K562 (cell line): ENCODE results near the gene SNX4. TPM values are rescaled to one million over a fixed set of nuclear protein-coding genes. Genes with fewer than 3 reads are reported as not detected.

Source experiments
- BDP1 ChIP-seq: IDR thresholded peaks from 3 replicates; pipeline ENCODE4 v1.6.1; 2011; ENCODE audit not compliant: insufficient read length, insufficient read depth
- EHMT2 ChIP-seq: fragments of 450-650 bp; IDR thresholded peaks from 2 replicates; pipeline ENCODE4 v1.6.1; 2018; ENCODE audit warnings: antibody characterized with exemption
- ETS1 ChIP-seq: conservative IDR thresholded peaks from 2 replicates; pipeline ENCODE4 v1.6.1; 2011; ENCODE audit warnings: low read depth, mild to moderate bottlenecking, low read length; ENCODE audit not compliant: control insufficient read depth
- EZH2 ChIP-seq: IDR thresholded peaks from 2 replicates; pipeline ENCODE4 v1.6.1; 2012; ENCODE audit warnings: low read depth, mild to moderate bottlenecking, inconsistent platforms, low read length, borderline replicate concordance
- FOXA1 ChIP-seq: fragments of 450-650 bp; IDR thresholded peaks from 2 replicates; pipeline ENCODE4 v1.6.1; 2016; ENCODE audit warnings: mild to moderate bottlenecking, borderline replicate concordance
- FUS ChIP-seq: fragments of 200-400 bp; formaldehyde crosslinking; optimal IDR thresholded peaks from 2 replicates; pipeline ENCODE3; 2017; ENCODE audit warnings: low read depth, low read length
- HDAC2 ChIP-seq: fragments of 450-650 bp; IDR thresholded peaks from 2 replicates; pipeline ENCODE4 v1.6.1; 2016; ENCODE audit warnings: mild to moderate bottlenecking
- KLF1 ChIP-seq: fragments of 450-650 bp; IDR thresholded peaks from 2 replicates; pipeline ENCODE4 v1.6.1; 2016; ENCODE audit warnings: missing genetic modification characterization, missing compliant biosample characterization
- LARP7 ChIP-seq: fragments of 450-650 bp; IDR thresholded peaks from 2 replicates; pipeline ENCODE4 v1.6.1; 2016
- MAX ChIP-seq: sonication (generic); formaldehyde crosslinking; IDR thresholded peaks from 2 replicates; pipeline ENCODE4 v1.9.0; 2022; ENCODE audit warnings: mild to moderate bottlenecking, missing genetic modification reagents
- NCOA6 ChIP-seq: fragments of 450-650 bp; IDR thresholded peaks from 2 replicates; pipeline ENCODE4 v1.6.1; 2017; ENCODE audit warnings: mild to moderate bottlenecking
- NEUROD1 ChIP-seq: fragments of 150-350 bp; IDR thresholded peaks from 2 replicates; pipeline ENCODE4 v1.6.1; 2014; ENCODE audit warnings: borderline replicate concordance, low read length, low read depth; ENCODE audit not compliant: partially characterized antibody
- NFE2L1 ChIP-seq: fragments of 450-650 bp; IDR thresholded peaks from 2 replicates; pipeline ENCODE4 v1.6.1; 2016; ENCODE audit warnings: missing genetic modification characterization, low read depth, mild to moderate bottlenecking, missing compliant biosample characterization, moderate library complexity, borderline replicate concordance
- PCBP2 ChIP-seq: fragments of 200-400 bp; formaldehyde crosslinking; IDR thresholded peaks from 2 replicates; pipeline ENCODE4 v1.6.1; 2018; ENCODE audit warnings: low read length, low read depth, mild to moderate bottlenecking, moderate library complexity; ENCODE audit not compliant: poor library complexity, severe bottlenecking
- POLR3G ChIP-seq: IDR thresholded peaks from 2 replicates; pipeline ENCODE4 v1.6.1; 2011; ENCODE audit not compliant: insufficient read length, insufficient replicate concordance; ENCODE audit errors: extremely low read depth
- RAD21 ChIP-seq, 2 experiments: fragments of 250-450 bp in 1 of 2; fragments of 450-650 bp in 1 of 2; sonication (Bioruptor Pico) in 1 of 2; formaldehyde crosslinking in 1 of 2; IDR thresholded peaks in 1 of 2; conservative IDR thresholded peaks in 1 of 2; 2 replicates each; pipeline versions ENCODE4 v1.4.0 to v1.8.0; 2020 to 2022; ENCODE audit warnings: mild to moderate bottlenecking in 2 of 2, moderate library complexity in 1 of 2
- RB1 ChIP-seq: fragments of 450-650 bp; IDR thresholded peaks from 2 replicates; pipeline ENCODE4 v1.6.1; 2017; ENCODE audit warnings: low read depth, mild to moderate bottlenecking
- RBM14 ChIP-seq: fragments of 200-400 bp; formaldehyde crosslinking; IDR thresholded peaks from 2 replicates; pipeline ENCODE4 v1.6.1; 2018; ENCODE audit warnings: low read depth, mild to moderate bottlenecking, low read length, moderate library complexity, borderline replicate concordance; ENCODE audit not compliant: insufficient read depth
- RBM39 ChIP-seq: fragments of 200-400 bp; formaldehyde crosslinking; optimal IDR thresholded peaks from 2 replicates; pipeline ENCODE3; 2018; ENCODE audit warnings: low read depth, low read length
- SIRT6 ChIP-seq: IDR thresholded peaks from one replicate; pipeline ENCODE4 v1.6.1; 2012; ENCODE audit warnings: low read depth, mild to moderate bottlenecking, control low read depth, inconsistent platforms, low read length, moderate library complexity
- SMARCE1 ChIP-seq: fragments of 450-650 bp; IDR thresholded peaks from 2 replicates; pipeline ENCODE4 v1.7.1; 2016; ENCODE audit warnings: mild to moderate bottlenecking
- TAF7 ChIP-seq: fragments of 450-650 bp; IDR thresholded peaks from 2 replicates; pipeline ENCODE4 v1.6.1; 2016; ENCODE audit warnings: missing genetic modification characterization, missing compliant biosample characterization
- ZNF274 ChIP-seq: IDR thresholded peaks from 2 replicates; pipeline ENCODE4 v1.6.1; 2011; ENCODE audit warnings: low read depth, mild to moderate bottlenecking, low read length, moderate library complexity, borderline replicate concordance
- ZNF583 ChIP-seq: fragments of 250-450 bp; sonication (Bioruptor Pico); IDR thresholded peaks from 2 replicates; pipeline ENCODE4 v1.4.0; 2020
- ZNF644 ChIP-seq: fragments of 200-800 bp; sonication (Bioruptor generic); IDR thresholded peaks from 2 replicates; pipeline ENCODE4 v1.6.1; 2016; ENCODE audit warnings: low read depth, missing genetic modification characterization, missing compliant biosample characterization
- ZNF75A ChIP-seq: fragments of 450-650 bp; formaldehyde crosslinking; IDR thresholded peaks from 2 replicates; pipeline ENCODE4 v1.4.0; 2020; ENCODE audit warnings: mild to moderate bottlenecking
- ZNF77 ChIP-seq: fragments of 250-450 bp; sonication (Bioruptor Pico); IDR thresholded peaks from 2 replicates; pipeline ENCODE4 v1.5.0; 2020
- ZNF79 ChIP-seq: fragments of 250-450 bp; sonication (Bioruptor Pico); IDR thresholded peaks from 2 replicates; pipeline ENCODE4 v1.4.0; 2020; ENCODE audit warnings: low read depth, mild to moderate bottlenecking, moderate library complexity
- polyA plus RNA-seq, 8 experiments: library from polyadenylated mRNA; depleted of rRNA in 4 of 8; stranded (reverse) in 5 of 8; unstranded in 3 of 8; fragments of >200 nt; fragmentation: Nextera tagmentation in 2 of 8; fragmentation: Illumina TruSeq in 1 of 8; extraction: Ambion mirVana in 2 of 8; extraction: Trizol in 1 of 8; gene quantifications; 2 replicates each; pipeline versions ENCODE4 v1.2.1 to v1.2.3, GENCODE V29; 2011 to 2014; ENCODE audit warnings: inconsistent platforms in 1 of 8, missing spikeins in 1 of 8
- total RNA-seq, 7 experiments: library from RNA; depleted of rRNA in 6 of 7; stranded (reverse); fragments of >200 nt in 6 of 7; fragmentation: Illumina TruSeq in 2 of 7; extraction: Trizol in 2 of 7; gene quantifications; 2 replicates each; pipeline versions ENCODE4 v1.2.1 to v1.2.3, GENCODE V29; 2011 to 2021; ENCODE audit warnings: low replicate concordance in 1 of 7
- TF ChIP-seq, protein P1 (sequence below): fragments of 250-450 bp; sonication (Bioruptor Pico); IDR thresholded peaks from 2 replicates; pipeline ENCODE4 v1.9.0; 2021; ENCODE audit warnings: mild to moderate bottlenecking, inconsistent platforms

The SNX4 gene
- total and polyA plus RNA-seq, 9 of the 15 experiments (the other 6 are each of a cell fraction or from before 2014, with no cell fraction given) = 11.4 to 40.3 (median 30.0) TPM

DNA sequence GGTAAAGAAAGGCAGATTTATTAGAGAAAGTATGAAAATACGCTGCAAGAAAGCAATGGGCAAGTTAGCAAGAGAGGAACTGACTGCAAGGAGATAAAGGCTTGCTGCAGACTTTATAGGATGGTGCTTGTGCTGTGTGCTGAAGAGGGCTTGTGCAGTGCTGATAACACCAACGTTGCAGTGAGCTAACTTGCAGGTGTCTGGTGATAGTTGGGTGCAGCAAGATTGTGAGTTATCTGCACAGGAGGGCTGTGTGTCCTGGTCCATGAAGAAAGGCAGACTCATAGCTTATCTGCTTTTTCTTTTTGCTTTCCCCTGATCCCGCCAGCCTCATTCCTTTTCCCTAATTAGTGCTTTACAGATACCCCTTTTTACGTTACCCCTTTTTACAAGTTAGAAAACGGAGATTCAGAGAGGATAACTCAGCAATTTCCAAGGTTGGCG, 86.9 kb downstream of the SNX4 start (continued):
- TF ChIP-seq ZNF274 = peak; percentile 88
- no peak for TF ChIP-seq ZNF583
- TF ChIP-seq BDP1 = no peak
- peak; percentile 96 for TF ChIP-seq SMARCE1
- no peak for TF ChIP-seq FUS
- TF ChIP-seq RBM14 = no peak
- no peak for TF ChIP-seq TAF7
- TF ChIP-seq RBM39 = no peak
- no peak for TF ChIP-seq LARP7
- TF ChIP-seq HDAC2 = peak; percentile 85; the same call in 1 of the 2 replicates
- TF ChIP-seq ZNF79 = no peak
- 0 out of 2 replicates have a peak, but pooled peaks have one; percentile 43 for TF ChIP-seq RB1
- TF ChIP-seq EHMT2 = no peak
- TF ChIP-seq ZNF644 (tag) = peak; percentile 67; the same call in 1 of the 2 replicates
- no peak for TF ChIP-seq ZNF75A (CRISPR knock-in tag)
- TF ChIP-seq POLR3G = no peak
- TF ChIP-seq NEUROD1 = peak; percentile 46
- TF ChIP-seq ZNF77 (CRISPR knock-in tag) = no peak
- TF ChIP-seq ETS1 = peak; percentile 87
- TF ChIP-seq NCOA6 = no peak
- TF ChIP-seq RAD21 (CRISPR knock-in tag; conservative IDR thresholded peaks at IDR 0.05 in 1 of 2, IDR thresholded peaks at IDR 0.05 in 1 of 2) = peak in 1 of 2 experiments; percentile 2; a peak in 1 of 4 replicates
- peak; percentile 76; the same call in 1 of the 2 replicates for TF ChIP-seq MAX
- TF ChIP-seq EZH2 = no peak; the same call in 1 of the 2 replicates
- TF ChIP-seq, protein P1, sequence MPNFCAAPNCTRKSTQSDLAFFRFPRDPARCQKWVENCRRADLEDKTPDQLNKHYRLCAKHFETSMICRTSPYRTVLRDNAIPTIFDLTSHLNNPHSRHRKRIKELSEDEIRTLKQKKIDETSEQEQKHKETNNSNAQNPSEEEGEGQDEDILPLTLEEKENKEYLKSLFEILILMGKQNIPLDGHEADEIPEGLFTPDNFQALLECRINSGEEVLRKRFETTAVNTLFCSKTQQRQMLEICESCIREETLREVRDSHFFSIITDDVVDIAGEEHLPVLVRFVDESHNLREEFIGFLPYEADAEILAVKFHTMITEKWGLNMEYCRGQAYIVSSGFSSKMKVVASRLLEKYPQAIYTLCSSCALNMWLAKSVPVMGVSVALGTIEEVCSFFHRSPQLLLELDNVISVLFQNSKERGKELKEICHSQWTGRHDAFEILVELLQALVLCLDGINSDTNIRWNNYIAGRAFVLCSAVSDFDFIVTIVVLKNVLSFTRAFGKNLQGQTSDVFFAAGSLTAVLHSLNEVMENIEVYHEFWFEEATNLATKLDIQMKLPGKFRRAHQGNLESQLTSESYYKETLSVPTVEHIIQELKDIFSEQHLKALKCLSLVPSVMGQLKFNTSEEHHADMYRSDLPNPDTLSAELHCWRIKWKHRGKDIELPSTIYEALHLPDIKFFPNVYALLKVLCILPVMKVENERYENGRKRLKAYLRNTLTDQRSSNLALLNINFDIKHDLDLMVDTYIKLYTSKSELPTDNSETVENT = no peak
- no peak for TF ChIP-seq KLF1
- TF ChIP-seq NFE2L1 = no peak
- TF ChIP-seq PCBP2 = no peak
- TF ChIP-seq SIRT6 = no peak
- TF ChIP-seq FOXA1 = no peak; the same call in 1 of the 2 replicates
